Esophagus (tissue), 2 donors: ENCODE results near the gene KRT24. TPM values are rescaled to one million over a fixed set of nuclear protein-coding genes. Genes with fewer than 3 reads are reported as not detected.
A peak's percentile ranks its signal among the peaks of the same experiment; 100 is the strongest.

ENCODE experiments used
- H3K27ac ChIP-seq, 2 donors: one replicate each; pipeline ENCODE4 v1.5.1; 2013; ENCODE audit warnings: low read depth in 2 of 2, mild to moderate bottlenecking in 2 of 2, inconsistent platforms in 1 of 2, low read length in 1 of 2, moderate library complexity in 1 of 2
- H3K27me3 ChIP-seq, 2 donors: one replicate each; pipeline ENCODE4 v1.6.1; 2013; ENCODE audit warnings: low read length in 2 of 2, control low read depth in 1 of 2, mild to moderate bottlenecking in 1 of 2; ENCODE audit not compliant: insufficient read depth in 2 of 2, control insufficient read depth in 1 of 2
- H3K36me3 ChIP-seq, 2 donors: one replicate each; pipeline ENCODE4 v1.6.1; 2013; ENCODE audit warnings: low read length in 1 of 2; ENCODE audit not compliant: control insufficient read depth in 2 of 2, insufficient read depth in 2 of 2
- H3K4me1 ChIP-seq, 2 donors: one replicate each; pipeline ENCODE4 v1.6.1; 2013; ENCODE audit warnings: low read length in 1 of 2; ENCODE audit not compliant: control insufficient read depth in 2 of 2, insufficient read depth in 2 of 2
- H3K4me3 ChIP-seq, 2 donors: one replicate each; pipeline ENCODE4 v1.5.1; 2013; ENCODE audit warnings: low read length in 2 of 2, mild to moderate bottlenecking in 2 of 2, low read depth in 1 of 2, moderate library complexity in 1 of 2
- H3K9me3 ChIP-seq, 2 donors: one replicate each; pipeline ENCODE4 v1.6.1; 2013; ENCODE audit warnings: mild to moderate bottlenecking in 2 of 2, low read depth in 1 of 2, low read length in 1 of 2, moderate library complexity in 1 of 2; ENCODE audit not compliant: control insufficient read depth in 2 of 2, insufficient read depth in 1 of 2
- WGBS, 2 donors: extraction: QIAGEN DNeasy Blood & Tissue Kit; methylation state at CpG; one replicate each; pipeline ENCODE4 v1.1.7; 2013; 5-methylcytosine and 5-hydroxymethylcytosine counted together
- polyA plus RNA-seq, 2 donors: library from polyadenylated mRNA; stranded (reverse); fragments of 200-250 nt; gene quantifications; one replicate each; pipeline ENCODE4 v1.2.3, GENCODE V29; 2013
- donor health status: healthy with polysubstance abuse.
- donor health status: Bipolar disorder and iron deficiency.

The KRT24 gene
- polyA plus RNA-seq, 2 donors, result 116 to 229 TPM

GRCh38 chr17:40724656-40725055, 21.1 kb upstream of the KRT24 start:
- 57 to 68% methylated on average over 1 of the region's 1 CpG for WGBS, 2 donors
- Histone ChIP-seq H3K4me3 (no peak overlapping the region), H3K27me3 (no peaks in the 10 kb centered on the region), H3K9me3 (no peaks in the 10 kb centered on the region), H3K27ac (no peak overlapping the region), H3K4me1 (no peaks in the 10 kb centered on the region), H3K36me3 (no peaks in the 10 kb centered on the region)

- Histone ChIP-seq H3K36me3 (no peaks in the 10 kb centered on the region), H3K27ac (no peak overlapping the region), H3K9me3 (no peaks in the 10 kb centered on the region), H3K27me3 (no peaks in the 10 kb centered on the region), H3K4me3 (no peak overlapping the region), H3K4me1 (no peaks in the 10 kb centered on the region)
- 38 to 59% methylated on average over 1 of the region's 1 CpG for WGBS, 2 donors
These were observed 18.7 kb upstream of the KRT24 start for GRCh38 chr17:40722241-40722640.

- Histone ChIP-seq H3K9me3 (no peaks in the 10 kb centered on the region), H3K4me1 (no peaks in the 10 kb centered on the region), H3K27ac (no peak overlapping the region), H3K36me3 (no peaks in the 10 kb centered on the region), H3K27me3 (no peaks in the 10 kb centered on the region), H3K4me3 (no peak overlapping the region)
- 58 to 63% methylated on average over 2 of the region's 2 CpGs for WGBS, 2 donors
These were observed 17.3 kb upstream of the KRT24 start for GRCh38 chr17:40720899-40721298.

- 43 to 45% methylated on average over 8 of the region's 8 CpGs for WGBS, 2 donors
- Histone ChIP-seq H3K27ac (no peak overlapping the region), H3K27me3 (no peaks in the 10 kb centered on the region), H3K4me1 (no peaks in the 10 kb centered on the region), H3K9me3 (no peaks in the 10 kb centered on the region), H3K36me3 (no peaks in the 10 kb centered on the region), H3K4me3 (no peak overlapping the region)
These were observed 15.4 kb upstream of the KRT24 start for GRCh38 chr17:40718930-40719329.

GRCh38 chr17:40717776-40718175, 14.2 kb upstream of the KRT24 start:
- H3K9me3 ChIP-seq, result no peaks in the 10 kb centered on the region
- no peak overlapping the region for H3K4me3 ChIP-seq
- no peaks in the 10 kb centered on the region for H3K27me3 ChIP-seq
- WGBS, 2 donors, result 73 to 75% methylated on average over 3 of the region's 3 CpGs
- H3K4me1 ChIP-seq, result no peaks in the 10 kb centered on the region
- H3K27ac ChIP-seq, result no peak overlapping the region
- no peaks in the 10 kb centered on the region for H3K36me3 ChIP-seq

GRCh38 chr17:40714473-40714872, 10.9 kb upstream of the KRT24 start:
- H3K27ac ChIP-seq, result no peak overlapping the region
- no peaks in the 10 kb centered on the region for H3K27me3 ChIP-seq
- 73 to 78% methylated on average over 6 of the region's 6 CpGs for WGBS, 2 donors
- H3K4me3 ChIP-seq, result no peak overlapping the region
- H3K36me3 ChIP-seq, result no peaks in the 10 kb centered on the region
- H3K9me3 ChIP-seq, result no peaks in the 10 kb centered on the region
- H3K4me1 ChIP-seq, result no peaks in the 10 kb centered on the region

GRCh38 chr17:40707745-40708144, 4.2 kb upstream of the KRT24 start:
- H3K27ac ChIP-seq, result peak overlapping the region; percentile 59 to 83
- H3K4me3 ChIP-seq, result no peak overlapping the region
- no peaks in the 10 kb centered on the region for H3K36me3 ChIP-seq
- H3K27me3 ChIP-seq, result no peaks in the 10 kb centered on the region
- H3K9me3 ChIP-seq, result no peaks in the 10 kb centered on the region
- H3K4me1 ChIP-seq, result no peaks in the 10 kb centered on the region
- 42 to 59% methylated on average over 7 of the region's 7 CpGs for WGBS, 2 donors

- Histone ChIP-seq H3K4me1 (no peaks in the 10 kb centered on the region), H3K36me3 (no peaks in the 10 kb centered on the region), H3K27ac (peak overlapping the region in 1 of 2 donors; percentile 55), H3K9me3 (no peaks in the 10 kb centered on the region), H3K27me3 (no peaks in the 10 kb centered on the region), H3K4me3 (no peak overlapping the region)
- 44 to 50% methylated on average over 4 of the region's 4 CpGs for WGBS, 2 donors
These were observed 2.0 kb upstream of the KRT24 start for GRCh38 chr17:40705584-40705983.

GRCh38 chr17:40702271-40702670, 1.3 kb downstream of the KRT24 start:
- no peak overlapping the region for H3K4me3 ChIP-seq
- H3K27ac ChIP-seq, result no peak overlapping the region
- no peaks in the 10 kb centered on the region for H3K36me3 ChIP-seq
- H3K4me1 ChIP-seq, result no peaks in the 10 kb centered on the region
- H3K9me3 ChIP-seq, result no peaks in the 10 kb centered on the region
- no peaks in the 10 kb centered on the region for H3K27me3 ChIP-seq
- WGBS, 2 donors, result 77 to 87% methylated on average over 3 of the region's 3 CpGs

GRCh38 chr17:40699853-40700252, 3.7 kb downstream of the KRT24 start:
- no peak overlapping the region for H3K27ac ChIP-seq
- no peak overlapping the region for H3K4me3 ChIP-seq
- WGBS, 2 donors, result 45 to 69% methylated on average over 5 of the region's 5 CpGs
- no peaks in the 10 kb centered on the region for H3K27me3 ChIP-seq
- no peaks in the 10 kb centered on the region for H3K36me3 ChIP-seq
- no peaks in the 10 kb centered on the region for H3K4me1 ChIP-seq
- no peaks in the 10 kb centered on the region for H3K9me3 ChIP-seq
